ENCODE data around the gene C15orf62. TPM values are rescaled to one million over a fixed set of nuclear protein-coding genes. Genes with fewer than 3 reads are reported as not detected.

Gene C15orf62, protein sequence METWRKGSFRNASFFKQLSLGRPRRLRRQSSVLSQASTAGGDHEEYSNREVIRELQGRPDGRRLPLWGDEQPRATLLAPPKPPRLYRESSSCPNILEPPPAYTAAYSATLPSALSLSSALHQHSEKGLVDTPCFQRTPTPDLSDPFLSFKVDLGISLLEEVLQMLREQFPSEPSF
- total RNA-seq, result under 0.01 and 0.11 TPM in 2 replicates

GRCh38 chr15:40769274-40770146 lies at the start of gene C15orf62:
Gene C15orf62 (plus strand): TSS chr15:40769980. CDS start chr15:40770496, 516 bp downstream.

GRCh38 chr15:40754883-40755811 lies 14.6 kb upstream of the C15orf62 start, which contains the start of gene RMDN3:
Gene RMDN3 (minus strand): TSS chr15:40755254. CDS start chr15:40754783, 471 bp downstream.

DNA sequence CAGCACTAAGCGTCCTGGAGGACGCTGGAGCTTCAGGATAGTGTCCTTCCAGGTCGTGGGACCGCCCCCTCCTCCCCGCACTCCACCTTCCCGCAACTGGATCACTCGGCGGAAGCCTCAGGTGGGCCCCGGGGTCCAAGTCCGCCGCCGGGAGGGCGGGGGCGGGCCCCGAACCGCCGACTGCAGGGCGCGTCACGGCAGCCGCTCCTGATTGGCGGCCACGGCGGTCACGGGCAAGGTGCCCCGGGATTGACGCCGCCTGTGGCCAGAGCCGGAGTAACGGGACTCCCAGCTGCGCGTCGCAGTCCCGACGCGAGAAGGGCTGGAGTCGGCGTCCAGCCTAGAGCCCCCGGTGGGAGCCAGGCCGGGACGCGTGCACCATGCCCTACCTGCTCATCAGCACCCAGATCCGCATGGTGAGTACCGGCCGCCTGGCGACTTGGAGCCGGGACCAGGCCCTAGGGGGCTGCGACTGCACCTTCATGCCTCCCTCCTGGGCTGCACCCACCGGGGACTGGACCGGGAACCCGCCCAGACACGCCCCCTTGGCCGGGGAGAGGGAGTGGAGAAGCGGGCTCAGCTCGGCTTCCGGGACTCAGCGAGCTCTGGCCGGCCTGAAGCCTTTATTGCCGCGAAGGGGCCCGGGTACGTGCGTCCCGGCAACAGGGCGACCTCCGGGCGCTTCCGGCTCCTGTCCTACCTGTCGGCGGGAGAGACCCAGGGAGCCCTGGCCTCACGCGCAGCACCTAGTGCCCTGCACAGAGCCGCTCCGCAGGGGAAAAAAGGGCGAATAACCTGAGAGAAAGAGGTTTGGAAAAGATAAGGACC lies 5.8 kb upstream of the C15orf62 start, which contains the start of gene GCHFR:
Gene GCHFR (plus strand): TSS at position 268 of the 828 bp plus-strand sequence. CDS start 113 bp downstream, at position 381.

DNA sequence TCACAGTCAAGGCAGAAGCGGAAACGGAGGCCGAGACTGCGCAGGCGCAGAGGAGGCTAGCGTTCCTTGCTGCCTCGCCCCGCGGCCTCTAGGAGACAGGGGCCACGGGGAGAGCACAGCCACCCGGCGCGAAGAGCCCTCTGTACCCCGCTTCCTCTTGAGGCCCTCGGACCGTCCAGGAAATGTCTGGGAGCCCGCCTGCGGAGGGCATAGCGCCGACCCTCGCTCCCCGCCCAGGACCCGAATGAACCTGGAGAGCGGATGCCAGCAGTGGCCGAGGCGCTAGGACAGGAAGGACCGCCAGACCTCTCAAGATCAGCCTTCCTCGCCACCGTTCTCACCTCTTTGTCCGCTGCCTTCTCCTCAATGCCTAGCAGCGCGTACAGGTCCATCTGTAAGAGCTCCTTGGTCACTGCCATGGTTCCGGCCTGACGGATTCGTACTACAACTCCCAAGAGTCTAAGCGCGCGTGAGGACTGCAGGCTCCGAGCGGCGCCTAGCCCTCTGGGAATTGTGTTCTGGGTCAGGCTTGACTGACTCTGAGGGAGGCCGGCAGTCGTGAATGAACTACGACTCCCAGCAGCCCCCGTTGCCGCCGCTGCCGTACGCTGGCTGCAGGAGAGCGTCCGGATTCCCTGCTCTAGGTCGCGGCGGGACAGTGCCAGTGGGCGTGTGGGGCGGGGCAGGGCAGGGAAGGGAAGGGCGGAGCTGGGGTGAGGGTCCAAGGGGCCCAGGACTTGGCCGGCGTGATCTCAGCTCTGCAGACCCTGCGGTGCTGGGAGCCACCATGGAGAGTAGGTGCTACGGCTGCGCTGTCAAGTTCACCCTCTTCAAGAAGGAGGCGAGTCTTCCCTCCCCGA lies 37.5 kb downstream of the C15orf62 start, which contains the start of the genes DNAJC17 and ZFYVE19:
Gene DNAJC17 (minus strand): TSS at position 446 of the 860 bp plus-strand sequence. CDS start 27 bp downstream, at position 419.
Gene ZFYVE19 (plus strand): TSS at position 62 of the 860 bp plus-strand sequence. CDS start 501 bp downstream, at position 563.

Other genes with a start within 250 kb of the C15orf62 start
- 18.5 and 26.5 TPM in 2 replicates for gene CCDC32, start 204.9 kb upstream of the C15orf62 start, total RNA-seq
- gene RPUSD2, start 200.7 kb upstream of the C15orf62 start, total RNA-seq, result 8.8 and 9.9 TPM in 2 replicates
- gene KNL1, start 175.7 kb upstream of the C15orf62 start, total RNA-seq, result 3.7 and 4.5 TPM in 2 replicates
- gene RAD51, start 74.8 kb upstream of the C15orf62 start, total RNA-seq, result 2.7 and 2.8 TPM in 2 replicates
- 16.6 and 23.5 TPM in 2 replicates for gene RMDN3, start 14.7 kb upstream of the C15orf62 start, total RNA-seq
- 4.3 and 11.7 TPM in 2 replicates for gene GCHFR, start 5.9 kb upstream of the C15orf62 start, total RNA-seq
- gene ZFYVE19, start 37.1 kb downstream of the C15orf62 start, total RNA-seq, result 17.1 and 18.1 TPM in 2 replicates
- gene DNAJC17, start 37.5 kb downstream of the C15orf62 start, total RNA-seq, result 21.2 and 26.0 TPM in 2 replicates
- not detected in 2 replicates for gene PPP1R14D, start 58.7 kb downstream of the C15orf62 start, total RNA-seq
- 0.33 and 0.34 TPM in 2 replicates for gene SPINT1, start 74.1 kb downstream of the C15orf62 start, total RNA-seq
- gene RHOV, start 104.3 kb downstream of the C15orf62 start, total RNA-seq, result under 0.01 TPM in 1 of 2 replicates, not detected in the other
- gene VPS18, start 124.5 kb downstream of the C15orf62 start, total RNA-seq, result 33.2 and 41.1 TPM in 2 replicates
- gene DLL4, start 159.4 kb downstream of the C15orf62 start, total RNA-seq, result 84.2 and 99.3 TPM in 2 replicates
- 0.76 and 1.3 TPM in 2 replicates for gene CHAC1, start 183.5 kb downstream of the C15orf62 start, total RNA-seq